H9 (cell line): Measurements from ENCODE around the gene CXCL14. TPM values are rescaled to one million over a fixed set of nuclear protein-coding genes. Genes with fewer than 3 reads are reported as not detected.

Source experiments
- DNase-seq: peaks from one replicate; pipeline ENCODE4 v3.0.0-alpha.2; 2017
- H2AFZ ChIP-seq: one replicate; pipeline ENCODE4 v1.6.1; 2013; ENCODE audit warnings: mild to moderate bottlenecking, low read length, control low read depth, moderate library complexity
- H2AK5ac ChIP-seq: 2 replicates; pipeline ENCODE4 v1.6.1; 2013; ENCODE audit warnings: low read length, control low read depth, mixed read lengths; ENCODE audit not compliant: insufficient read length
- H2BK120ac ChIP-seq: one replicate; pipeline ENCODE4 v1.6.1; 2013; ENCODE audit warnings: low read depth, mild to moderate bottlenecking, low read length, control low read depth, inconsistent platforms; ENCODE audit not compliant: poor library complexity, severe bottlenecking
- H2BK12ac ChIP-seq: 2 replicates; pipeline ENCODE4 v1.6.1; 2013; ENCODE audit warnings: low read length, control low read depth, mixed read lengths, low read depth; ENCODE audit not compliant: insufficient read length
- H2BK15ac ChIP-seq: 2 replicates; pipeline ENCODE4 v1.6.1; 2013; ENCODE audit warnings: low read depth, low read length, control low read depth
- H2BK20ac ChIP-seq: one replicate; pipeline ENCODE4 v1.6.1; 2013; ENCODE audit warnings: low read depth, mild to moderate bottlenecking, low read length, control low read depth, inconsistent platforms; ENCODE audit not compliant: poor library complexity, severe bottlenecking
- H2BK5ac ChIP-seq: 2 replicates; pipeline ENCODE4 v1.6.1; 2013; ENCODE audit warnings: low read length, control low read depth, mixed read lengths; ENCODE audit not compliant: insufficient read length
- H3K14ac ChIP-seq: 2 replicates; pipeline ENCODE4 v1.6.1; 2013; ENCODE audit warnings: low read length, control low read depth; ENCODE audit not compliant: insufficient read depth
- H3K18ac ChIP-seq: 2 replicates; pipeline ENCODE4 v1.6.1; 2013; ENCODE audit warnings: low read depth, mild to moderate bottlenecking, mixed read lengths, low read length, control low read depth; ENCODE audit not compliant: insufficient read length
- H3K23ac ChIP-seq: 2 replicates; pipeline ENCODE4 v1.6.1; 2013; ENCODE audit warnings: low read length, control low read depth, mixed read lengths, low read depth; ENCODE audit not compliant: insufficient read length
- H3K23me2 ChIP-seq: 2 replicates; pipeline ENCODE4 v1.6.1; 2013; ENCODE audit warnings: low read depth, mild to moderate bottlenecking, mixed read lengths, low read length, control low read depth; ENCODE audit not compliant: insufficient read length, poor library complexity, severe bottlenecking
- H3K27ac ChIP-seq: 2 replicates; pipeline ENCODE4 v1.5.1; 2013; ENCODE audit warnings: low read length, control low read depth, mixed read lengths, low read depth; ENCODE audit not compliant: insufficient read length
- H3K27me3 ChIP-seq: 2 replicates; pipeline ENCODE4 v1.6.1; 2013; ENCODE audit warnings: low read length, control low read depth, inconsistent platforms; ENCODE audit not compliant: insufficient read depth
- H3K4ac ChIP-seq: 2 replicates; pipeline ENCODE4 v1.6.1; 2013; ENCODE audit warnings: low read depth, mild to moderate bottlenecking, control low read depth, inconsistent platforms, low read length, moderate library complexity
- H3K4me1 ChIP-seq: 2 replicates; pipeline ENCODE4 v1.6.1; 2013; ENCODE audit warnings: low read length, control low read depth, inconsistent platforms; ENCODE audit not compliant: insufficient read depth
- H3K4me2 ChIP-seq: 2 replicates; pipeline ENCODE4 v1.6.1; 2013; ENCODE audit warnings: low read length, control low read depth, mixed read lengths; ENCODE audit not compliant: insufficient read length, insufficient read depth
- H3K56ac ChIP-seq: 2 replicates; pipeline ENCODE4 v1.6.1; 2013; ENCODE audit warnings: low read depth, mild to moderate bottlenecking, mixed read lengths, low read length, control low read depth; ENCODE audit not compliant: insufficient read length
- H3K79me1 ChIP-seq: 2 replicates; pipeline ENCODE4 v1.6.1; 2013; ENCODE audit warnings: low read depth, mild to moderate bottlenecking, moderate library complexity, low read length, control low read depth, inconsistent platforms; ENCODE audit not compliant: insufficient read depth, poor library complexity, severe bottlenecking
- H3K79me2 ChIP-seq: 2 replicates; pipeline ENCODE4 v1.6.1; 2013; ENCODE audit warnings: low read length, control low read depth, inconsistent platforms; ENCODE audit not compliant: insufficient read depth
- H3K9ac ChIP-seq: 2 replicates; pipeline ENCODE4 v1.6.1; 2013; ENCODE audit warnings: low read length, control low read depth, mixed read lengths; ENCODE audit not compliant: insufficient read length; ENCODE audit errors: extremely low read depth
- H3K9me3 ChIP-seq: one replicate; pipeline ENCODE4 v1.6.1; 2013; ENCODE audit warnings: low read depth, low read length, inconsistent platforms; ENCODE audit not compliant: control insufficient read depth
- H3T11ph ChIP-seq: one replicate; pipeline ENCODE4 v1.6.1; 2013; ENCODE audit warnings: mild to moderate bottlenecking, low read length, control low read depth, inconsistent platforms
- H4K20me1 ChIP-seq: one replicate; pipeline ENCODE4 v1.6.1; 2013; ENCODE audit not compliant: control insufficient read depth, insufficient read length, insufficient read depth
- H4K5ac ChIP-seq: 2 replicates; pipeline ENCODE4 v1.6.1; 2013; ENCODE audit warnings: low read depth, mild to moderate bottlenecking, mixed read lengths, low read length, control low read depth; ENCODE audit not compliant: insufficient read length
- H4K8ac ChIP-seq: replicated peaks from 2 replicates; pipeline ENCODE4 v1.6.1; 2013; ENCODE audit warnings: low read length, control low read depth, mixed read lengths, low read depth; ENCODE audit not compliant: insufficient read length
- H4K91ac ChIP-seq: 2 replicates; pipeline ENCODE4 v1.6.1; 2013; ENCODE audit warnings: low read depth, mild to moderate bottlenecking, moderate library complexity, mixed read lengths, low read length, control low read depth; ENCODE audit not compliant: insufficient read length
- H3K27ac Mint-ChIP-seq, 3 experiments: 2 replicates in 2 of 3; 3 replicates in 1 of 3; pipeline ENCODE4 v1.8.0; 2020 to 2021; ENCODE audit warnings: mixed read lengths in 3 of 3, mild to moderate bottlenecking in 1 of 3, moderate library complexity in 1 of 3
- H3K27me3 Mint-ChIP-seq: 2 replicates; pipeline ENCODE4 v1.8.0; 2021; ENCODE audit warnings: low read depth, mild to moderate bottlenecking, moderate library complexity, mixed read lengths
- H3K36me3 Mint-ChIP-seq, 3 experiments: 2 replicates in 2 of 3; 3 replicates in 1 of 3; pipeline ENCODE4 v1.8.0; 2020 to 2021; ENCODE audit warnings: low read depth in 3 of 3, mixed read lengths in 3 of 3; ENCODE audit not compliant: insufficient read depth in 1 of 3
- H3K4me1 Mint-ChIP-seq, 2 experiments: 2 replicates each; pipeline ENCODE4 v1.8.0; 2020; ENCODE audit warnings: mixed read lengths in 2 of 2
- H3K4me3 Mint-ChIP-seq, 2 experiments: 2 replicates in 1 of 2; 3 replicates in 1 of 2; pipeline ENCODE4 v1.8.0; 2020 to 2021; ENCODE audit warnings: mild to moderate bottlenecking in 2 of 2, mixed read lengths in 2 of 2, moderate library complexity in 1 of 2
- H3K9me3 Mint-ChIP-seq, 2 experiments: 2 replicates in 1 of 2; 3 replicates in 1 of 2; pipeline ENCODE4 v1.8.0; 2020; ENCODE audit warnings: mild to moderate bottlenecking in 2 of 2, mixed read lengths in 2 of 2, moderate library complexity in 1 of 2
- WGBS: extraction: QIAGEN DNeasy Blood & Tissue Kit; methylation state at CpG from one replicate; pipeline ENCODE4 v1.1.7; 2013; ENCODE audit warnings: missing lambda C conversion rate, low lambda C conversion rate, mixed read lengths; ENCODE audit not compliant: insufficient read length; ENCODE audit errors: extremely low coverage; 5-methylcytosine and 5-hydroxymethylcytosine counted together
- total RNA-seq: library from RNA; stranded (reverse); gene quantifications from 2 replicates; pipeline ENCODE4 v1.2.1, GENCODE V29; 2021
- TF ChIP-seq, protein P1 (sequence below): fragments of 200-600 bp; sonication (generic); conservative IDR thresholded peaks from 3 replicates; pipeline ENCODE4 v1.8.0; 2021; ENCODE audit warnings: antibody characterized with exemption, mild to moderate bottlenecking

CXCL14 gene
- total RNA-seq, 1 experiment from 2014 or later = 1.1 TPM

DNA sequence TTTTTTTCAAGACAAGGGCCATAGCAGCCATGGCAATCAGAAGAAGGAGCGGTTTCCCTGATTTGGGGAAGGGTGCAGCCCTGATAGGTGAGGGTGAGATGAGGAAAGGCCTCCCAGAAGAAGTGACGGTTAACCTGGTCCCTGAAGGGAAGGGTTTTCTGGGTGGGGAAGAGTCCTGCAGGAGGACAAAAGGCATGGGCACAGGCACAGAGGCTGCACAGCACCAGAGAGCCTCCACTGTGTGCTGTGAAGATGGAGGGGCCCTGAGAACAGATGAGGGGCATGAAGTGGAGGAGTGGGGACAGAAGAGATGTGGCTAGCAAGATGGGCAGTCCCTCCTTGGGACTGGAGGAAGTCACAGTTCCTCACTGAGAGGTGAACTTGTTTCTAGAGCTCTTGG lies 46.3 kb upstream of the CXCL14 start:
- H2BK12ac ChIP-seq = no peak overlapping the region
- WGBS = no CpG with 5 or more reads among the region's 2 CpGs
- H3K4me2 ChIP-seq = no peak overlapping the region

More for the DNA sequence above, 46.3 kb upstream of the CXCL14 start:
- H2AFZ ChIP-seq = no peak overlapping the region
- TF ChIP-seq, protein P1, sequence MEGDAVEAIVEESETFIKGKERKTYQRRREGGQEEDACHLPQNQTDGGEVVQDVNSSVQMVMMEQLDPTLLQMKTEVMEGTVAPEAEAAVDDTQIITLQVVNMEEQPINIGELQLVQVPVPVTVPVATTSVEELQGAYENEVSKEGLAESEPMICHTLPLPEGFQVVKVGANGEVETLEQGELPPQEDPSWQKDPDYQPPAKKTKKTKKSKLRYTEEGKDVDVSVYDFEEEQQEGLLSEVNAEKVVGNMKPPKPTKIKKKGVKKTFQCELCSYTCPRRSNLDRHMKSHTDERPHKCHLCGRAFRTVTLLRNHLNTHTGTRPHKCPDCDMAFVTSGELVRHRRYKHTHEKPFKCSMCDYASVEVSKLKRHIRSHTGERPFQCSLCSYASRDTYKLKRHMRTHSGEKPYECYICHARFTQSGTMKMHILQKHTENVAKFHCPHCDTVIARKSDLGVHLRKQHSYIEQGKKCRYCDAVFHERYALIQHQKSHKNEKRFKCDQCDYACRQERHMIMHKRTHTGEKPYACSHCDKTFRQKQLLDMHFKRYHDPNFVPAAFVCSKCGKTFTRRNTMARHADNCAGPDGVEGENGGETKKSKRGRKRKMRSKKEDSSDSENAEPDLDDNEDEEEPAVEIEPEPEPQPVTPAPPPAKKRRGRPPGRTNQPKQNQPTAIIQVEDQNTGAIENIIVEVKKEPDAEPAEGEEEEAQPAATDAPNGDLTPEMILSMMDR = no peak
- no peaks in the 10 kb centered on the region for H3K79me1 ChIP-seq
- no peak overlapping the region for H2BK15ac ChIP-seq
- no peak overlapping the region for H3K9ac ChIP-seq
- H3K9me3 Mint-ChIP-seq = peaks cover 0 to 3% of the 10 kb centered on the region in 2 experiments; a peak in 3 of 5 replicates
- no peak overlapping the region for H2BK5ac ChIP-seq
- H3K4ac ChIP-seq = no peak overlapping the region
- H2AK5ac ChIP-seq = no peak overlapping the region
- H3K4me3 Mint-ChIP-seq = no peak overlapping the region
- H3K4me1 ChIP-seq = no peaks in the 10 kb centered on the region
- H3K9me3 ChIP-seq = no peaks in the 10 kb centered on the region
- H3K14ac ChIP-seq = no peak overlapping the region; the same call in 1 of the 2 replicates
- H3T11ph ChIP-seq = no peak overlapping the region
- no peaks in the 10 kb centered on the region for H3K27me3 ChIP-seq
- peaks cover 12% of the 10 kb centered on the region for H3K27me3 Mint-ChIP-seq
- H3K23me2 ChIP-seq = no peaks in the 10 kb centered on the region
- H2BK120ac ChIP-seq = no peak overlapping the region
- no peaks in the 10 kb centered on the region for H3K79me2 ChIP-seq
- no peak overlapping the region for H2BK20ac ChIP-seq
- H4K8ac ChIP-seq = no peak overlapping the region
- peak overlapping the region in 1 of 3 experiments; percentile 1; a peak in 1 of 7 replicates for H3K27ac Mint-ChIP-seq
- no peak overlapping the region for H3K56ac ChIP-seq
- H3K36me3 Mint-ChIP-seq = peaks cover 0 to 2% (median 0%) of the 10 kb centered on the region in 3 experiments; a peak in 1 of 7 replicates
- peaks cover 5 to 10% of the 10 kb centered on the region in 2 experiments; a peak in 2 of 4 replicates for H3K4me1 Mint-ChIP-seq
- DNase-seq = no peak
- no peak overlapping the region for H3K18ac ChIP-seq
- no peak overlapping the region for H4K91ac ChIP-seq
- H3K27ac ChIP-seq = no peak overlapping the region
- no peaks in the 10 kb centered on the region for H4K20me1 ChIP-seq
- H4K5ac ChIP-seq = no peak overlapping the region
- H3K23ac ChIP-seq = no peak overlapping the region
